HepG2 (cell line): ENCODE data around the gene BPIFB4.

ENCODE experiments used
- BCL6 ChIP-seq: IDR thresholded peaks from 2 replicates; pipeline ENCODE4 v1.6.1; 2016; ENCODE audit warnings: missing genetic modification reagents, missing compliant biosample characterization
- GABPA ChIP-seq, 2 experiments: IDR thresholded peaks; 2 replicates each; pipeline ENCODE4 v1.6.1; 2011 to 2016; ENCODE audit warnings: low read depth in 2 of 2, low read length in 1 of 2, missing biosample characterization in 1 of 2, missing genetic modification characterization in 1 of 2
- GLI4 ChIP-seq: sonication (generic); formaldehyde crosslinking; IDR thresholded peaks from 2 replicates; pipeline ENCODE4 v1.5.1; 2020; ENCODE audit warnings: missing genetic modification reagents, mild to moderate bottlenecking, moderate library complexity, borderline replicate concordance
- MED13 ChIP-seq: sonication (generic); formaldehyde crosslinking; IDR thresholded peaks from 2 replicates; pipeline ENCODE4 v1.5.0; 2020; ENCODE audit warnings: missing genetic modification reagents
- MYC ChIP-seq: sonication (generic); formaldehyde crosslinking; IDR thresholded peaks from 2 replicates; pipeline ENCODE4 v1.9.0; 2021; ENCODE audit warnings: missing genetic modification reagents, borderline replicate concordance
- RBFOX2 ChIP-seq: fragments of 200-400 bp; formaldehyde crosslinking; IDR thresholded peaks from 2 replicates; pipeline ENCODE4 v1.6.1; 2017; ENCODE audit warnings: low read depth, mild to moderate bottlenecking, low read length
- ZNF775 ChIP-seq: sonication (generic); formaldehyde crosslinking; IDR thresholded peaks from 2 replicates; pipeline ENCODE4 v1.4.0; 2020; ENCODE audit warnings: missing genetic modification reagents, mild to moderate bottlenecking, moderate library complexity, borderline replicate concordance
- ZNF792 ChIP-seq: IDR thresholded peaks from 2 replicates; pipeline ENCODE4 v1.6.1; 2016
- TF ChIP-seq, protein P1 (sequence below): sonication (generic); formaldehyde crosslinking; IDR thresholded peaks from 2 replicates; pipeline ENCODE4 v1.5.0; 2020; ENCODE audit warnings: missing genetic modification reagents, mild to moderate bottlenecking, borderline replicate concordance
- TF ChIP-seq, protein P2 (sequence below): sonication (generic); formaldehyde crosslinking; IDR thresholded peaks from 2 replicates; pipeline ENCODE4 v1.9.0; 2021; ENCODE audit warnings: missing genetic modification reagents, borderline replicate concordance
- TF ChIP-seq, protein P3 (sequence below): sonication (generic); formaldehyde crosslinking; IDR thresholded peaks from 2 replicates; pipeline ENCODE4 v1.4.0; 2020; ENCODE audit warnings: missing genetic modification reagents
- TF ChIP-seq, protein P4 (sequence below): sonication (generic); formaldehyde crosslinking; IDR thresholded peaks from 2 replicates; pipeline ENCODE4 v1.5.0; 2020; ENCODE audit warnings: mild to moderate bottlenecking, missing genetic modification reagents, moderate library complexity

DNA sequence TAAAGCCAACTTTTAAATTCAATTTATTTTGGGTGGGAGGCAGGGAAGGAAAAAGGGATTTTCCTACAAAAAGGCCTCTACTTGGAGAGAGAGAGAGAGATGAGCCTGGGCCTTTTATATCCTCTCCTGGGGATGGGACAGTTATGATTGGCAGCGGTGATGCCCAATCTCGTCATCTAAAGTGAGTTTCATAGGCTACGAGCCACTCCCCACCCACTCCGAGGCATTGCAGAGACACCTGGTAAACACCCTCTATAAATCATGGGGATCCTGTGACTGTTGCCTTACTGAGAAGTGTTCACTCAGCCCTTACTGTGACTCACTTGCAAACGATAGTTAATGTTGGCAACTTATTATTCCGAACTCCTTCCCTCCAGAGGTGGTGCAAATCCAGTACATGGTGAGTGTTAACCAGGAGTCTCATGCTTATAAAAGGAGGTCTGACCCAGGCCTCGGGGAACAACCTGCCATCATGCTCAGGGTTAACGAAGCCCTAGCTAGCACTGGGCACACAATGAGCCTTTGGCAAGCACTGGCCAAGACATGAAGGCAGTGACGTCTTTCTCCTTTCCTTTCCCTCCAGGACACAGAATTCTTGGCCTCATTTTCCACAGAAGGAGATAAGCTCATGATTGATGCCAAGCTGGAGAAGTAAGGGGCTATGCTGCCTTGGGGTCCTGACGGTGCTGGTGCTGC, 20.5 kb downstream of the BPIFB4 start:
- TF ChIP-seq, protein P1, sequence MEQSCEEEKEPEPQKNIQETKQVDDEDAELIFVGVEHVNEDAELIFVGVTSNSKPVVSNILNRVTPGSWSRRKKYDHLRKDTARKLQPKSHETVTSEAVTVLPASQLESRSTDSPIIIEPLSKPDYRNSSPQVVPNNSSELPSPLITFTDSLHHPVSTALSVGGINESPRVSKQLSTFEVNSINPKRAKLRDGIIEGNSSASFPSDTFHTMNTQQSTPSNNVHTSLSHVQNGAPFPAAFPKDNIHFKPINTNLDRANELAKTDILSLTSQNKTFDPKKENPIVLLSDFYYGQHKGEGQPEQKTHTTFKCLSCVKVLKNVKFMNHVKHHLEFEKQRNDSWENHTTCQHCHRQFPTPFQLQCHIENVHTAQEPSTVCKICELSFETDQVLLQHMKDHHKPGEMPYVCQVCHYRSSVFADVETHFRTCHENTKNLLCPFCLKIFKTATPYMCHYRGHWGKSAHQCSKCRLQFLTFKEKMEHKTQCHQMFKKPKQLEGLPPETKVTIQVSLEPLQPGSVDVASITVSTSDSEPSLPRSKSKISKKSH (CRISPR knock-in tag) = no peak
- TF ChIP-seq, protein P2, sequence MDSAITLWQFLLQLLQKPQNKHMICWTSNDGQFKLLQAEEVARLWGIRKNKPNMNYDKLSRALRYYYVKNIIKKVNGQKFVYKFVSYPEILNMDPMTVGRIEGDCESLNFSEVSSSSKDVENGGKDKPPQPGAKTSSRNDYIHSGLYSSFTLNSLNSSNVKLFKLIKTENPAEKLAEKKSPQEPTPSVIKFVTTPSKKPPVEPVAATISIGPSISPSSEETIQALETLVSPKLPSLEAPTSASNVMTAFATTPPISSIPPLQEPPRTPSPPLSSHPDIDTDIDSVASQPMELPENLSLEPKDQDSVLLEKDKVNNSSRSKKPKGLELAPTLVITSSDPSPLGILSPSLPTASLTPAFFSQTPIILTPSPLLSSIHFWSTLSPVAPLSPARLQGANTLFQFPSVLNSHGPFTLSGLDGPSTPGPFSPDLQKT = no peak
- TF ChIP-seq ZNF792 (CRISPR knock-in tag) = no peak
- TF ChIP-seq ZNF775 = no peak
- no peak for TF ChIP-seq MYC
- TF ChIP-seq, protein P3, sequence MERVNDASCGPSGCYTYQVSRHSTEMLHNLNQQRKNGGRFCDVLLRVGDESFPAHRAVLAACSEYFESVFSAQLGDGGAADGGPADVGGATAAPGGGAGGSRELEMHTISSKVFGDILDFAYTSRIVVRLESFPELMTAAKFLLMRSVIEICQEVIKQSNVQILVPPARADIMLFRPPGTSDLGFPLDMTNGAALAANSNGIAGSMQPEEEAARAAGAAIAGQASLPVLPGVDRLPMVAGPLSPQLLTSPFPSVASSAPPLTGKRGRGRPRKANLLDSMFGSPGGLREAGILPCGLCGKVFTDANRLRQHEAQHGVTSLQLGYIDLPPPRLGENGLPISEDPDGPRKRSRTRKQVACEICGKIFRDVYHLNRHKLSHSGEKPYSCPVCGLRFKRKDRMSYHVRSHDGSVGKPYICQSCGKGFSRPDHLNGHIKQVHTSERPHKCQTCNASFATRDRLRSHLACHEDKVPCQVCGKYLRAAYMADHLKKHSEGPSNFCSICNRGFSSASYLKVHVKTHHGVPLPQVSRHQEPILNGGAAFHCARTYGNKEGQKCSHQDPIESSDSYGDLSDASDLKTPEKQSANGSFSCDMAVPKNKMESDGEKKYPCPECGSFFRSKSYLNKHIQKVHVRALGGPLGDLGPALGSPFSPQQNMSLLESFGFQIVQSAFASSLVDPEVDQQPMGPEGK (CRISPR knock-in tag) = no peak
- TF ChIP-seq GLI4 (CRISPR knock-in tag) = no peak
- TF ChIP-seq, protein P4, sequence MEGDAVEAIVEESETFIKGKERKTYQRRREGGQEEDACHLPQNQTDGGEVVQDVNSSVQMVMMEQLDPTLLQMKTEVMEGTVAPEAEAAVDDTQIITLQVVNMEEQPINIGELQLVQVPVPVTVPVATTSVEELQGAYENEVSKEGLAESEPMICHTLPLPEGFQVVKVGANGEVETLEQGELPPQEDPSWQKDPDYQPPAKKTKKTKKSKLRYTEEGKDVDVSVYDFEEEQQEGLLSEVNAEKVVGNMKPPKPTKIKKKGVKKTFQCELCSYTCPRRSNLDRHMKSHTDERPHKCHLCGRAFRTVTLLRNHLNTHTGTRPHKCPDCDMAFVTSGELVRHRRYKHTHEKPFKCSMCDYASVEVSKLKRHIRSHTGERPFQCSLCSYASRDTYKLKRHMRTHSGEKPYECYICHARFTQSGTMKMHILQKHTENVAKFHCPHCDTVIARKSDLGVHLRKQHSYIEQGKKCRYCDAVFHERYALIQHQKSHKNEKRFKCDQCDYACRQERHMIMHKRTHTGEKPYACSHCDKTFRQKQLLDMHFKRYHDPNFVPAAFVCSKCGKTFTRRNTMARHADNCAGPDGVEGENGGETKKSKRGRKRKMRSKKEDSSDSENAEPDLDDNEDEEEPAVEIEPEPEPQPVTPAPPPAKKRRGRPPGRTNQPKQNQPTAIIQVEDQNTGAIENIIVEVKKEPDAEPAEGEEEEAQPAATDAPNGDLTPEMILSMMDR = no peak
- no peak for TF ChIP-seq MED13
- TF ChIP-seq GABPA (IDR thresholded peaks at IDR 0.05; ENCODE audit: low read depth, low read length) = no peak
- TF ChIP-seq GABPA (CRISPR knock-in tag; IDR thresholded peaks at IDR 0.05; ENCODE audit: low read depth) = no peak
- no peak for TF ChIP-seq RBFOX2
- TF ChIP-seq BCL6 = no peak
